Embryonic facial prominence (tissue), 1 donor: ENCODE data around the gene CDHR2.

Experiments
- DNase-seq: peaks from one replicate; pipeline ENCODE4 v3.0.0-alpha.2; 2016; ENCODE audit errors: extremely low spot score

Gene CDHR2

GRCh38 chr5:176548967-176549444 is at the start of gene CDHR2:
TSS of gene CDHR2 (plus strand) at chr5:176549342. CDS start at chr5:176565353, 16,011 bp downstream.
- no peak for DNase-seq

GRCh38 chr5:176500511-176500910 is 48.6 kb upstream of the CDHR2 start:
- DNase-seq, result no peak

DNA sequence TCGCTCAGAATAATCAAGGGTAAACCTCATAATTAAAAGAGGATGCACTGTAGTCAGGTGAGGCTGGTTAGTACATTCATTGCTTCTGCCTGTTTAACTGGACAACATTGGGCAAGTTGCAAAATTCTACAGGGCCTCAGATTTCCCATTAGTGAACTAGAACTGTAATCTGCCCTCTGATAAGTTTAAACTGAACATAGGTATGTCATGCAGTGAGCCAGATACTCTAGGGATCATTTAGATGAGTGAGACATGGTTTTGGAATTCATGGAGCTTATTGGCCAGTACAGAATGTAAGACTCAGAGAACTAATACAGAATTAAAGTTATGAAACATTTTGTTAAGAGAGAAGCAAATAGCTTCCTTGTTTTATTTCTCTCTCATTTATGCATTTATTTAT is 47.8 kb upstream of the CDHR2 start:
- DNase-seq, result no peak

DNA sequence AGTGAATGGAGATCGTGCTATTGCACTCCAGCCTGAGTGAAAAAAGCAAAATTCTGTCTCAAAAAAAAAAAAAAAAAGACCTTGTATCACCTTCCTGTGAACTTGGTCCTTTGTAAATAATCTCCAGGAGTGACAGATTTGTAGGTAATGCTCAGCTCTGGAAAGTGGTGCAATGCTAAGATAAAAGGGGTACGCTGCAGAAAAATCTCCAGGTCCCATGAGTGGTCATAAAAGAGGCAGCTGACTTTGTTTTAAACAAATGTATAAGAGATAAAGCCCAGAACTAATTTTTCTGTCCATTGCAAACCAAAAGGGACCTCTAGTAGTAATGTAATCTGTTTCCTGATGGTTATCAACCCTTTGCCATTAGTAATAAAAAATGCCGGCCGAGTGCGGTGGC is 45.6 kb upstream of the CDHR2 start:
- no peak for DNase-seq

- no peak for DNase-seq
Observed at GRCh38 chr5:176507911-176508310, 41.2 kb upstream of the CDHR2 start.

DNA sequence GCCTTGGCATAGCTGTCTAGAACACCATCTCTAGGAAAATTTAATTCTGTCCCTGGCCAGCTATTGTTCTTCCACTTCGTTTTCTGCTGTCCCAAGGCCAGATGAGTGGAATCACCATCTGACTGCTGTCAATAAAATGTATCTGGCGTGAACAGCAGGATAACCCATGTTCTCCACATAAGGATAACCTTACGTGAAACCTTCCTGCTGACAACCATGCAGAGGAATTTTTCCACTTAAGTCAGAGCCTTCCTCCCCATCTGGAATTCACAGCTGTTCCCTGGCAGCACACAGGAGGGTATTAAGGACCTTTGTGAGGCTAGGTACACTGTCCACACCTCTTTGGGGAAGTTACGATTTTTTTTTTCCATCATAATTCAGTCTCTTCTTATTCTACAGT is 40.5 kb upstream of the CDHR2 start:
- no peak for DNase-seq

DNA sequence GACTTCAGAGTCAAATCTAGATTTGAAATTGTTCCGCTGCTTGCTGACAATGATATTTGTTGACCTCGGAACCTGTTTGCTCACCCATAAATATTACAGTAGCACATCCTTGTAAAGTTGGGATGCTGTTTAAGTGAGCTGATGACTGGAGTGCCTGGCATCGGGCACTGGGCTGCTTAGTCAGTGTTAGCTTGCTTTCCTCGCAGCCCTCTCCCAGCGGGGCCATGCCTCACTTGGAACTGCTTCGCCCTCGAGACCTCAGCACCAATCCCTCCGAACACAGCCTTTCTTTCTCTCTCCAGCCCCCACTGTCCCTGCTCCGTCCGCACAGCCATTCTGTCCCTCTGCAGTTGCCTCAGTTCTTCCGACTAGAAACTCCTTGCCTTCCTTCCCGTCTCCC is 35.4 kb upstream of the CDHR2 start:
- no peak for DNase-seq

- no peak for DNase-seq
Observed at GRCh38 chr5:176514244-176514950, 34.7 kb upstream of the CDHR2 start.

DNA sequence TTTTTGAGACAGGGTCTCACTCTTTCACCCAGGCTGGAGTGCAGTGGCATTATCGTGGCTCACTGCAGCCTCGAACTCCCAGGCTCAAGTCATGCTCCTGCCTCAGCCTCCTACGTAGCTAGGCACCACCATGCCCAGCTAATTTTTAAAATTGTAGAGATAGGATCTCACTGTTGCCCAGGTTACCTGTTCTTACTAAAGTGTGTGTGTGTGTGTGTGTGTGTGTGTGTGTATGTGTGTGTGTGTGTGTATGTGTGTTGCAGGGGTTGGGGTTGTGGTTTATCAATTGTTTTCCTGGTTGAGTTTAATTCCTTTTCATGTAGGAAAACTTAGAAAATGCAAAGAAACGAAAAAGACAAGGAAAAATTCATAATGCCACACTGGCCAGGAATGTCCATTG is 33.7 kb upstream of the CDHR2 start:
- no peak for DNase-seq

DNA sequence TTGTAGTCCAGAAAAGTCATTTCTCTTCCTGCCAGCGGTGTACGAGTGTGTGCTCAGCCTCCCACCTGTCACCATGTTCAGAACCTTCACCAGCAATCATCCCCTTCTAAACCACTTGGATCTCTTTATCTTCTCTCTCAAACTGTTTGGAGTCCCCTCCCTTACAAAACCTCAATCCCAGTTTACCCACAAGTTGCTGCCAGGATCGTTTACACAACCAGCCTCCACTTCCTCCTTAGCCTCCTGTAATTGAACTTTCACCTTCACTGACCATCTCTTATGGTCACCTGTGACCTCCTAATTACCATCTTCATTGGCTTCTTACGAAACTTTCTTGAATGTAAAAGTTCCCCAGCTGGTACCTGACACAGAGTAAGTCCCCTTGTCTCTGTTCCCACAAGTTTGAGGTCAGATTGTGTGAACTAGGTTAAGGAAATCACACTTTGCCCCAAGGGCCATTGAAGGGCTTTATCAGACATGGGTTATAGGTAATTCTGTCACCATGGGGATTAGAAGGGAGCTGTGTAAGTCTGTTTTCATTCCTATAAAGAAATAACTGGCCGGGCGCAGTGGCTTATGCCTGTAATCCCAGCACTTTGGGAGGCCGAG is 32.0 kb upstream of the CDHR2 start:
- DNase-seq, result no peak

- DNase-seq, result no peak
Observed at GRCh38 chr5:176519810-176520720, 29.1 kb upstream of the CDHR2 start.

- DNase-seq, result no peak
Observed at GRCh38 chr5:176521286-176521685, 27.9 kb upstream of the CDHR2 start.

DNA sequence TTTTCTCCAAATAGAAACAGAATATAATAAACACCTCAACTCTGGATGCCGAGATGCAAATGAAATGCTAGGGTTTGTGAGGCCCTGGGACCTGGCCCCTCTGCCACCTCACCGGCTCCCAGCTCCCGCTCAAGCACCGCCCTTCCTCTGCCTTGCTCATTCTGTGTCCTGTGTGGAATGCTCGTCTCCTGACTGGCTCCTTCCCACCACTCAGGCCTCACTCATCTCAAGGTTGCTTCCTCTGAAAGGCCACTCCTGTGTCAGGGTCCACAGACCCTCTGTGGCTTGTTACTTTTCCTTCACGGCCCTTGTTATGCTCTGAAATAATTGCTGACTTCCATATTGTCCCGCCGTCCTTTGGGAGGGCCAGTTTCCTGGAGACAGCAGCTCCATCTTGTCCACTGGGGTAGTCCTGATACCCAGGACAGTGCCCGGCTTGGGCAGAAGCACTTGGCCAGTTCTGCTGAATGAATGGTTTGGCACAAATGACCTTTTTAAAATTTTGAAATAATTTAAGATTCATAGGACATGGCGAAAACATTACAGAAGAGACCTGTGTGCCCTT is 27.4 kb upstream of the CDHR2 start:
- DNase-seq, result no peak

DNA sequence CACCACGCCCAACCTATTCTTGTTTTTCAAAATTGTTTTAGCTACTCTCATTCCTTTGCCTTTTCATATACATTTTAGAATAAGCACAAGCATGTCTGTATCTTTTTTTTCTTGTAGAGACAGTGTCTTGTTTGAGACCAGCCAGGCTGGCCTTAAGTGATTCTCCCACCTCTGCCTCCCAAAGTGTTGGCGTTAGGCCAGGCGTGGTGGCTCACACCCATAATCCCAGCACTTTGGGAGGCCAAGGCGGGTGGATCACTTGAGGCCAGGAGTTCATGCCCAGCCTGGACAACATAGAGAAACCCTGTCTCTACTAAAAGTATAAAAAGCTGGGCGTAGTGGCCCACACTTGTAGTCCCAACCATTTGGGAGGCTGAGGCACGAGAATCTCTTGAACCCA is 25.0 kb upstream of the CDHR2 start:
- no peak for DNase-seq

- DNase-seq, result no peak
Observed at GRCh38 chr5:176524987-176525386, 24.2 kb upstream of the CDHR2 start.

DNA sequence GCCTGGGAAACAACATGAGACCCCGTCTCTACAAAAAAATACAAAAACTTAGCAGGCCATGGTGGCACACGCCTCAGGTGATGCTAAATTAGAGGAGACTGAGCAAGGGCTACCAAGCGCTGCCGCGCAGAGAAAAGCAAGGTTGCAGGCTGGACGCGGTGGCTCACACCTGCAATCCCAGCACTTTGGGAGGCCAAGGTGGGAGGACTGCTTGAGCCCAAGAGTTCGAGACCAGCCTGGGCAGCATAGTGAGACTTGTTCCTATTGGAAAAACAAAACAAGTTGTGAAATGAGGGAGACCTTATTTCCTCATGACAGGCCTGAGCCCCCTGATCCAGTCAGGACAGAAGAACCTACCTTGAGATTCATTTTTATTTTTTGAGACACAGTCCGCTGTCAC is 23.5 kb upstream of the CDHR2 start:
- no peak for DNase-seq

DNA sequence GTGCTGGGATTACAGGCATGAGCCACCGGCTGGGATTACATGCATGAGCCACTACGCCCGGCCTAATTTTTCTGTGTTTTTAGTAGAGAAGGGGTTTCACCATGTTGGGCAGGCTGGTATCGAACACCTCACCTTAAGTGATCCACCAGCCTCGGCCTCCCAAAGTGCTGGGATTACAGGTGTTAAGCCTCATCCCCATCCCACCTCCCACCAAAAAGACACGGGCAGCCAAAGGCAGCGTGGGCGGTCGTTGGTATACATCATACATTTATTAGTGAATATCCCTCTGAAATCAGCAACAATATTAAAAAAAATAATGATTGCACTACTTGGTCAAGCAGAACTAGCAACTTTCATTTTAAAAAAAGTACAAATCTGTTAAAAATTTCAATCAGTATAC is 22.7 kb upstream of the CDHR2 start:
- DNase-seq, result no peak

- no peak for DNase-seq
Observed at GRCh38 chr5:176527246-176528222, 21.6 kb upstream of the CDHR2 start.

DNA sequence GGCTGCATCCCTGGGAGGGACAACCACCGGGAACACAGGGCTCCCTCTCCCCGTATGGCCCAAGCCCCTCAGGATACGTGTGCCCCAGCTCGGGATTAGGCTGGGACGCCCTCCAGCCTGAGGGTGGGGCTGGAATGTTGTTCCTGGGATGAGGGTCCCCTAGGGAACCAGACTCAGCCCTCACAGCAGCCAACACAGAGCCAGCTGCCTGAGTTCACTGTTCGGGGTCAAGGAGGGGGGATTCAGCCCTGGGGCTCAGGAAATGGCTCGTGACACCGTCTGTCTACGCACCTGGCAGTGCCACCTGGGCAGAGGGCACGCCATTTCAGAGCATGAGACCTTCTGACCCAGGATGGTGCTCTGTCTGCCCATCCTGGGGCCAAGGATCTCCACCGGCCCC is 20.8 kb upstream of the CDHR2 start:
- DNase-seq, result no peak

GRCh38 chr5:176528761-176529115 is 20.4 kb upstream of the CDHR2 start:
- no peak for DNase-seq

DNA sequence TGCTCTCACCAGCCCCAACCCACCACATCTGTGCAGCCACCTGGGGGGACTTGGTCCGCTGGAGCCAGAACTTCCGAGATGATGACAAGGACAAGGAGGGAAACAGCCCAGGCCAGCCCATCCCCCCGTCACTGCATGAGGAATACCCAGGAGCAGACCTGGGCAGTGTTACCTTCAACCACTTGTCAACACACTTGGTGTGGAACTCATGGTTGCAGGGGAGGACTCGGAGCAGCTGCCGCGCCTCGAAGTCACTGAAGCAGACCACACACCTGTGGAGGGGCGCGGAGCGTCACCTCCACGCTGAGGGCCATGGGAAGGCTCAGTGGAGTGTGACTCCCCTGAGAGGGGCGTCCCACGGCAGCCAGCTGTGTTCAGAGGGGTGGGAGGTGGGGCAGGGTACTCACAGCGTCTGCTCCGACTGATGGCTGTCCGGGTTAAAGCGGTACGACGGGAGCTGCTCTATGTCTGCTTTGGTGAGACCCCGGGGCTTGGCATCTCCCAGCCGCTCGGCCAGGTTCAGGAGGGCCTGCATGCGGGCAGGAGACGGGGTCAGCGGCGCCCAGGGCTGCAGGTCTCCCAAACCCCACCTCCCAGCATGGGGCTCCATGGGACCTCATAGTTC is 19.9 kb upstream of the CDHR2 start:
- no peak for DNase-seq
